HEK293T (cell line): ENCODE measurements around the gene PARD6B.

ENCODE experiments used
- ARNT ChIP-seq: fragments of 450-650 bp; IDR thresholded peaks from 2 replicates; pipeline ENCODE4 v1.6.1; 2017; ENCODE audit warnings: mild to moderate bottlenecking
- CTBP1 ChIP-seq: fragments of 450-650 bp; IDR thresholded peaks from 2 replicates; pipeline ENCODE4 v1.6.1; 2016; ENCODE audit warnings: borderline replicate concordance
- ELF4 ChIP-seq: fragments of 450-650 bp; IDR thresholded peaks from 2 replicates; pipeline ENCODE4 v1.6.1; 2017; ENCODE audit warnings: antibody characterized with exemption
- FOXK2 ChIP-seq: fragments of 450-650 bp; IDR thresholded peaks from 2 replicates; pipeline ENCODE4 v1.6.1; 2016; ENCODE audit warnings: mild to moderate bottlenecking
- FOXM1 ChIP-seq: fragments of 450-650 bp; IDR thresholded peaks from 2 replicates; pipeline ENCODE4 v1.6.1; 2017; ENCODE audit warnings: mild to moderate bottlenecking, borderline replicate concordance
- TF ChIP-seq, protein P1 (sequence below): fragments of 450-650 bp; IDR thresholded peaks from 2 replicates; pipeline ENCODE4 v1.6.1; 2016

DNA sequence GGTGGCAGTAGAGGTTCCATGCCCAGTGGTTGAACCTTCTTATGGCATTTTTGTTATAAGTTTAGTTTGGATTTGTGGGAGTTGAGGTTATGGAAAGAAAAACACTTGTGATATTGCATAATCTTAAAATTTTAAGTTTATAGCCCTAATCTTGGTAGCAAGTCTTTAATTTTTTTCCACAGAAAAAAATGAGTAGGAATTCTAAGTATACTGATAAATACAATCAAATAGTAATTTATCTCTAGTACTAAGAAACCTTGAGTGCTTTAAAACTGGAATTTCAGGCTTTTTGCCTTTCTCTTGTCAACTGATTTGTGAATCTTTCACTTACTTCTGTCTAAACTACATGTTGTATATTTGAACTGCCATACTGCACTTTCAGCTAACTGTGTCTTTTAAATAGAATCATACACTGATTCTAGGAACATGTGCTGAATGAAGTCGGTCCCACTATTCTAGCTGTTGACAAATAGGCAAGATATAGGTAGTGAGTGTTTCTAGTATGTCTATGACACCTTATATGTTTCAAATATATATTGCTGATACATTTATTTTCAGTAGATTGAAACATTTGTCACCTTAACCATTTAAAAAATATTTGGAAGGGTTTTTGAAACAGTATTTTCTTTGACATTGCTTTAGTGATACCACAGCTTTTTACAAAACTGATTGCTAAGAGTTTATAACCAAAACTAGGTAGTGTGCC, 2.4 kb downstream of the PARD6B start:
- TF ChIP-seq FOXK2 (no peak), FOXM1 (no peak), ELF4 (no peak), ARNT (no peak), CTBP1 (no peak)
- TF ChIP-seq, protein P1, sequence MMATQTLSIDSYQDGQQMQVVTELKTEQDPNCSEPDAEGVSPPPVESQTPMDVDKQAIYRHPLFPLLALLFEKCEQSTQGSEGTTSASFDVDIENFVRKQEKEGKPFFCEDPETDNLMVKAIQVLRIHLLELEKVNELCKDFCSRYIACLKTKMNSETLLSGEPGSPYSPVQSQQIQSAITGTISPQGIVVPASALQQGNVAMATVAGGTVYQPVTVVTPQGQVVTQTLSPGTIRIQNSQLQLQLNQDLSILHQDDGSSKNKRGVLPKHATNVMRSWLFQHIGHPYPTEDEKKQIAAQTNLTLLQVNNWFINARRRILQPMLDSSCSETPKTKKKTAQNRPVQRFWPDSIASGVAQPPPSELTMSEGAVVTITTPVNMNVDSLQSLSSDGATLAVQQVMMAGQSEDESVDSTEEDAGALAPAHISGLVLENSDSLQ, result no peak
